Muscle layer of duodenum (tissue), 2 donors: ENCODE measurements around the gene MASP2.
A peak's percentile ranks its signal among the peaks of the same experiment; 100 is the strongest.
"Not testable (repeated sequence)": the region's sequence is repeated elsewhere in the genome, so short reads cannot be mapped to it uniquely, and the experiment has no call there.

Source experiments
- H3K27ac ChIP-seq: one replicate; pipeline ENCODE4 v1.7.0; 2013; ENCODE audit warnings: mild to moderate bottlenecking, low read length
- H3K27me3 ChIP-seq: one replicate; pipeline ENCODE4 v1.7.0; 2013; ENCODE audit warnings: low read depth, mild to moderate bottlenecking, control low read depth, low read length
- H3K36me3 ChIP-seq, 2 donors: one replicate each; pipeline ENCODE4 v1.7.0; 2013; ENCODE audit warnings: low read length in 2 of 2, control low read depth in 1 of 2, mild to moderate bottlenecking in 1 of 2; ENCODE audit not compliant: insufficient read depth in 2 of 2, control insufficient read depth in 1 of 2
- H3K4me1 ChIP-seq, 2 donors: one replicate each; pipeline ENCODE4 v1.7.0; 2013; ENCODE audit warnings: low read length in 2 of 2, mild to moderate bottlenecking in 2 of 2, control low read depth in 1 of 2, moderate library complexity in 1 of 2; ENCODE audit not compliant: insufficient read depth in 2 of 2, control insufficient read depth in 1 of 2
- H3K4me3 ChIP-seq, 2 donors: one replicate each; pipeline ENCODE4 v1.7.0; 2013; ENCODE audit warnings: low read length in 2 of 2, low read depth in 1 of 2, mild to moderate bottlenecking in 1 of 2
- H3K9me3 ChIP-seq, 2 donors: one replicate each; pipeline ENCODE4 v1.7.0; 2013; ENCODE audit warnings: low read length in 2 of 2, control low read depth in 1 of 2, mild to moderate bottlenecking in 1 of 2; ENCODE audit not compliant: control insufficient read depth in 1 of 2
- donor health status: healthy.

Gene MASP2

GRCh38 chr1:11065796-11066195 lies 18.8 kb upstream of the MASP2 start:
- Histone ChIP-seq H3K4me3 (no peak overlapping the region), H3K27me3 (no peaks in the 10 kb centered on the region), H3K27ac (no peak overlapping the region), H3K36me3 (peaks cover 33 to 61% of the 10 kb centered on the region in 2 donors), H3K4me1 (peaks cover 0 to 11% of the 10 kb centered on the region in 2 donors), H3K9me3 (no peaks in the 10 kb centered on the region)

DNA sequence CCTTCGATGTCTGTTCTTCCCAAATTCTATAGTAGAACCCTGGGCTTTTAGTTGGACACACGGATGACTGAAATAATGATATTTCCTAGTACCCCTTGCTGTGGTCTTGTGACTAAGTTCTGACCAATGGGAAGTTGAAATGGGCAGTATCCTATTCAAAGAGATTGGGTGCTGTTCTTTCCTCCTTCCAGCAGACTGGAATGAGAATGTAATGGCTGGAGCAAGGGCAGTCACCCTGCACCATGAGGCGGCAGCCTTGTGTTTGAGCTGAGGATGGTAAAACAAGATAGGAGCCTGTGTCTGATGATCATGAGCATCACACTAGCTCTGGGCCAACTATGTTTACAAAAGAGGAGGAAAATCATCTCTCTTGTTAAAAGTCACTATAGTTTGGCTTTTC lies 17.9 kb upstream of the MASP2 start:
- no peak overlapping the region for H3K27ac ChIP-seq
- H3K36me3 ChIP-seq = peaks cover 32 to 55% of the 10 kb centered on the region in 2 donors

GRCh38 chr1:11063937-11064537 lies 17.0 kb upstream of the MASP2 start:
- not testable (repeated sequence) for H3K27ac ChIP-seq, H3K9me3 ChIP-seq, H3K27me3 ChIP-seq, H3K4me3 ChIP-seq
- H3K4me1 ChIP-seq = peaks cover 0 to 18% of the 10 kb centered on the region in 2 donors
- peaks cover 29 to 46% of the 10 kb centered on the region in 2 donors for H3K36me3 ChIP-seq

More for the DNA sequence above, 17.9 kb upstream of the MASP2 start:
- Histone ChIP-seq H3K27me3 (no peaks in the 10 kb centered on the region), H3K9me3 (no peaks in the 10 kb centered on the region), H3K4me3 (no peak overlapping the region), H3K4me1 (peaks cover 0 to 16% of the 10 kb centered on the region in 2 donors)

DNA sequence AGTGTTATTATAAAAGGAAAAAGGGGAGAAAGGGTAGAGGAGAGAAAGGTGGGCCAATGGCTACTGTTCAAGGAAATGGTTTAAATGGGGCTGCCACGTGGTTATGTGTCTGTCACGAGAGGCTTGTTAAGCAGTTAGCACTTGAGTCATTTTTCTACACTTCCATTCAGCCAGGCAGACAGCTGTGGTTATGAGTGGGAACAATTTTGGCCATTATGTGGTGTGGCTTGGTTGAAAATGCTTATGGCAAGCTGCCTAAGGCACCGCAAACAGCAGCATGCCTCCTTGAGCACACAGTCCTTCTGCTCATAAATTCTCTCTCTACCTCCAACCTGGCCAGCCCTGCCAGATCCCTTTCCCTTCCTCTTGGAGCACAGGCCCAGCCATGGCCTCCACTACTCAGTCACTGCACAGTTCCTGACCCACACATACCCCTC lies 15.9 kb upstream of the MASP2 start:
- Histone ChIP-seq H3K36me3 (peaks cover 18 to 35% of the 10 kb centered on the region in 2 donors), H3K27me3 (no peaks in the 10 kb centered on the region), H3K4me1 (peaks cover 0 to 24% of the 10 kb centered on the region in 2 donors), H3K4me3 (no peak overlapping the region), H3K27ac (no peak overlapping the region), H3K9me3 (no peaks in the 10 kb centered on the region)

DNA sequence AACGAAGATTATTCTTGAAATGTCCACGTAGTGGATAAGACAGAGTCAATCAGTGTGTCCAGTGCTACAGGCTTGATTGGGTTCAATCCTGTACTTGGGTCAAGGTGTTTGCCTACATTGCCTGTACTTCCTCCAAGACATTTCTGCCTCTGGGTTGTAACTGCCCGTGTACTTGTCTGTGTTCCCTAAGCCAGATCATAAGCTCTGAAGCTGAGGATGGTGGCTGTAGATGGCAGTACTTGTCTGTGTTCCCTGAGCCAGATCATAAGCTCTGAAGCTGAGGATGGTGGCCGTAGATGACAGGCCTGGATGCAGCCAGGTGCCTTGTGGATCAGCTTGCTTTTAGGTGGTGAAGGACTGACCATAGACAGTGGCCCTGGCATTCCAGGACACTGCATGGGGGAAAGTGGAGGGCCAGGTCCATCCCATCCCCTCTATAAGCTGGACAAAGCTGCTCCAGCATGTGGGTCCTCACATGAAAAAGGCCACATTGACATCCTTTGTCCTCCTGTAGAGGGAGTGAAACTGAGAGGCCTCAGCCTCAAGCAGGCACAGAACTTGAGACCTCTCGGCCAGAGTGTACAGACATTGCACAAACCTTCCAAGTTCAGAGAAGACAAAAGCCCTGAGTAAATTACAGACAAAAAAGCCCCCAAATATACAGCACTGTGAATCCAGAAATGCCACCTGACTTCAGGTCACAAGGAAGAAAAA lies 14.8 kb upstream of the MASP2 start:
- H3K27me3 ChIP-seq = no peaks in the 10 kb centered on the region
- H3K36me3 ChIP-seq = peaks cover 13 to 29% of the 10 kb centered on the region in 2 donors
- peaks cover 0 to 24% of the 10 kb centered on the region in 2 donors for H3K4me1 ChIP-seq
- H3K9me3 ChIP-seq = no peaks in the 10 kb centered on the region
- H3K4me3 ChIP-seq = no peak overlapping the region
- no peak overlapping the region for H3K27ac ChIP-seq

- Histone ChIP-seq H3K4me3 (peak within 1 kb of the TSS; percentile 92 to 93), H3K27me3 (no peaks in the 10 kb centered on the region), H3K9me3 (no peaks in the 10 kb centered on the region), H3K4me1 (peaks cover 0 to 24% of the 10 kb centered on the region in 2 donors), H3K27ac (peak within 1 kb of the TSS; percentile 76), H3K36me3 (peaks cover 11 to 26% of the 10 kb centered on the region in 2 donors)
Measured at GRCh38 chr1:11059968-11060830, 13.2 kb upstream of the MASP2 start, which contains the start of gene SRM. Gene SRM (minus strand): TSS chr1:11060018. CDS start chr1:11059943, 75 bp downstream.

- H3K27ac ChIP-seq = no peak overlapping the region
- no peaks in the 10 kb centered on the region for H3K27me3 ChIP-seq
- H3K4me3 ChIP-seq = peak overlapping the region; percentile 67 to 92
- peaks cover 0 to 24% of the 10 kb centered on the region in 2 donors for H3K4me1 ChIP-seq
- H3K36me3 ChIP-seq = peaks cover 6 to 21% of the 10 kb centered on the region in 2 donors
- H3K9me3 ChIP-seq = no peaks in the 10 kb centered on the region
Measured at GRCh38 chr1:11059155-11059967, 12.3 kb upstream of the MASP2 start.

- H3K9me3 ChIP-seq = no peaks in the 10 kb centered on the region
- no peaks in the 10 kb centered on the region for H3K27me3 ChIP-seq
- H3K27ac ChIP-seq = no peak overlapping the region
- peaks cover 0 to 24% of the 10 kb centered on the region in 2 donors for H3K4me1 ChIP-seq
- H3K4me3 ChIP-seq = peak overlapping the region; percentile 67 to 92
- peaks cover 6 to 24% of the 10 kb centered on the region in 2 donors for H3K36me3 ChIP-seq
Measured at GRCh38 chr1:11058595-11059154, 11.6 kb upstream of the MASP2 start.

DNA sequence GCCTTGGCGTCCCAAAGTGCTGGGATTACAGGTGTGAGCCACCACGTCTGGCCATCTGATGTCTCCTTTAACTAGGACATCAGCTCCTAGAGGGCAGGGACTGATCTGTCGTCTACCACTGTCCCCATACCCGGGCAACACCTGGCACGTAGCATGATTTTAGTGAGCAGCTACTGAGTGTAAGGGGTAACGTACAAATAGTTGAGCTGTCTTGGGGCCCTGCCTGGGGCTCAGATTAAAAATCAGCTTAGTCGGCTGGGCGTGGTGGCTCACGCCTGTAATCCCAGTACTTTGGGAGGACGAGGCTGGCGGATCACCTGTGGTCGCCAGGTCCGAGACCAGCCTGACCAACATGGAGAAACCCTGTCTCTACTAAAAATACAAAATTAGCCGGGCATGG lies 11.0 kb upstream of the MASP2 start:
- Histone ChIP-seq H3K4me1 (peaks cover 0 to 24% of the 10 kb centered on the region in 2 donors), H3K4me3 (no peak overlapping the region), H3K27me3 (no peaks in the 10 kb centered on the region), H3K27ac (no peak overlapping the region), H3K9me3 (no peaks in the 10 kb centered on the region), H3K36me3 (peaks cover 6 to 20% of the 10 kb centered on the region in 2 donors)

GRCh38 chr1:11057477-11057876 lies 10.4 kb upstream of the MASP2 start:
- Histone ChIP-seq H3K36me3 (peaks cover 6 to 17% of the 10 kb centered on the region in 2 donors), H3K4me3 (no peak overlapping the region), H3K9me3 (no peaks in the 10 kb centered on the region), H3K4me1 (peaks cover 0 to 24% of the 10 kb centered on the region in 2 donors), H3K27me3 (no peaks in the 10 kb centered on the region), H3K27ac (no peak overlapping the region)
